Measurements from ENCODE around the gene SLC51B.
A peak's percentile ranks its signal among the peaks of the same experiment; 100 is the strongest.
"Not testable (repeated sequence)": the region's sequence is repeated elsewhere in the genome, so short reads cannot be mapped to it uniquely, and the experiment has no call there.

SLC51B gene

GRCh38 chr15:65066635-65067316, 21.6 kb downstream of the SLC51B start:
- DNase-seq (ENCODE audit: low read depth), result no peak

GRCh38 chr15:65067317-65067644, 22.1 kb downstream of the SLC51B start:
- no peak for DNase-seq (ENCODE audit: low read depth)

GRCh38 chr15:65067645-65068402, 22.6 kb downstream of the SLC51B start, which contains the start of gene RASL12:
TSS of gene RASL12 (minus strand) at chr15:65067991. CDS start at chr15:65067835, 156 bp downstream.
- no peak for DNase-seq (ENCODE audit: low read depth)

- no peak for DNase-seq (ENCODE audit: low read depth)
Observed at GRCh38 chr15:65068403-65068788, 23.2 kb downstream of the SLC51B start.

- DNase-seq (ENCODE audit: low read depth), result peak; percentile 94
Observed at GRCh38 chr15:65069179-65069578, 24.0 kb downstream of the SLC51B start.

GRCh38 chr15:65069779-65070546, 24.8 kb downstream of the SLC51B start:
- no peak for DNase-seq (ENCODE audit: low read depth)

GRCh38 chr15:65071381-65071811, 26.2 kb downstream of the SLC51B start:
- no peak for DNase-seq (ENCODE audit: low read depth)

- no peak for DNase-seq (ENCODE audit: low read depth)
Observed at GRCh38 chr15:65072027-65072426, 26.8 kb downstream of the SLC51B start.

GRCh38 chr15:65072617-65073016, 27.4 kb downstream of the SLC51B start:
- no peak for DNase-seq (ENCODE audit: low read depth)

- not testable (repeated sequence) for DNase-seq (ENCODE audit: low read depth)
Observed at GRCh38 chr15:65074946-65075345, 29.8 kb downstream of the SLC51B start.

GRCh38 chr15:65075607-65076395, 30.6 kb downstream of the SLC51B start:
- DNase-seq (ENCODE audit: low read depth), result not testable (repeated sequence)

GRCh38 chr15:65076486-65077290, 31.5 kb downstream of the SLC51B start, which contains the start of gene KBTBD13:
TSS of gene KBTBD13 (plus strand) at chr15:65076746. CDS start at chr15:65076816, 70 bp downstream.
- no peak for DNase-seq (ENCODE audit: low read depth)

GRCh38 chr15:65077291-65077980, 32.2 kb downstream of the SLC51B start:
- DNase-seq (ENCODE audit: low read depth), result no peak

GRCh38 chr15:65077981-65078352, 32.8 kb downstream of the SLC51B start:
- DNase-seq (ENCODE audit: low read depth), result no peak

GRCh38 chr15:65079580-65079979, 34.4 kb downstream of the SLC51B start:
- no peak for DNase-seq (ENCODE audit: low read depth)

GRCh38 chr15:65081270-65081669, 36.1 kb downstream of the SLC51B start:
- no peak for DNase-seq (ENCODE audit: low read depth)

- no peak for DNase-seq (ENCODE audit: low read depth)
Observed at GRCh38 chr15:65081758-65082157, 36.6 kb downstream of the SLC51B start.

GRCh38 chr15:65082303-65082953, 37.2 kb downstream of the SLC51B start:
- DNase-seq (ENCODE audit: low read depth), result no peak

- no peak for DNase-seq (ENCODE audit: low read depth)
Observed at GRCh38 chr15:65083262-65083701, 38.1 kb downstream of the SLC51B start.

All from GM04504 (cell line).